DMS79 (cell line): ENCODE results near the gene PERM1.
A peak's percentile ranks its signal among the peaks of the same experiment; 100 is the strongest.
"Not testable (repeated sequence)": the region's sequence is repeated elsewhere in the genome, so short reads cannot be mapped to it uniquely, and the experiment has no call there.

Source experiments
- DNase-seq: peaks from one replicate; lab custom pipeline; 2025; lab: John Stamatoyannopoulos, UW

The PERM1 gene

GRCh38 chr1:998995-999724, 17.3 kb upstream of the PERM1 start:
- no peak for DNase-seq

- DNase-seq, result peak; percentile 33
These were observed 16.8 kb upstream of the PERM1 start for GRCh38 chr1:998745-998994.

- no peak for DNase-seq
These were observed 16.3 kb upstream of the PERM1 start for GRCh38 chr1:997993-998744.

GRCh38 chr1:997713-997992, 15.8 kb upstream of the PERM1 start:
- DNase-seq, result no peak

- DNase-seq, result no peak
These were observed 15.2 kb upstream of the PERM1 start for GRCh38 chr1:996851-997712.

- no peak for DNase-seq
These were observed 14.1 kb upstream of the PERM1 start for GRCh38 chr1:995665-996633.

- not testable (repeated sequence) for DNase-seq
These were observed 12.7 kb upstream of the PERM1 start for GRCh38 chr1:994546-994945.

- DNase-seq, result no peak
These were observed 11.6 kb upstream of the PERM1 start for GRCh38 chr1:993379-993995.

GRCh38 chr1:992362-992761, 10.5 kb upstream of the PERM1 start:
- DNase-seq, result no peak

- no peak for DNase-seq
These were observed 10.0 kb upstream of the PERM1 start for GRCh38 chr1:991895-992294.

GRCh38 chr1:991275-991674, 9.4 kb upstream of the PERM1 start:
- DNase-seq, result not testable (repeated sequence)

GRCh38 chr1:988061-988460, 6.2 kb upstream of the PERM1 start:
- DNase-seq, result not testable (repeated sequence)

- DNase-seq, result no peak
These were observed 3.2 kb upstream of the PERM1 start for GRCh38 chr1:985126-985525.

- no peak for DNase-seq
These were observed 2.6 kb upstream of the PERM1 start for GRCh38 chr1:984476-984814.

- no peak for DNase-seq
These were observed 2.0 kb upstream of the PERM1 start for GRCh38 chr1:983798-984475.

GRCh38 chr1:982765-983436, 1.0 kb upstream of the PERM1 start:
- no peak for DNase-seq

- no peak for DNase-seq
These were observed 370 bp downstream of the PERM1 start for GRCh38 chr1:981491-981954.

GRCh38 chr1:980602-981395, 1.1 kb downstream of the PERM1 start:
- DNase-seq, result no peak

- no peak for DNase-seq
These were observed 1.7 kb downstream of the PERM1 start for GRCh38 chr1:980137-980571.

- no peak for DNase-seq
These were observed 2.2 kb downstream of the PERM1 start for GRCh38 chr1:979744-980072.
